ENCODE results near the gene WASL. TPM values are rescaled to one million over a fixed set of nuclear protein-coding genes. Genes with fewer than 3 reads are reported as not detected.

The WASL gene
- total RNA-seq, 4 donors from 2014 or later = 29.3 to 40.0 (median 29.7) TPM

- no peak for DNase-seq (ENCODE audit: low spot score in 2 of 2)
- Histone ChIP-seq H3K9me3 (no peaks in the 10 kb centered on the region), H3K4me3 (no peak overlapping the region), H3K27me3 (no peaks in the 10 kb centered on the region), H3K4me1 (peaks cover 2% of the 10 kb centered on the region), H3K36me3 (no peaks in the 10 kb centered on the region), H3K27ac (no peak overlapping the region)
- WGBS = 95% methylated on average over 5 of the region's 5 CpGs
- TF ChIP-seq CTCF (IDR thresholded peaks at IDR 0.05) = no peak
- no peak for TF ChIP-seq POLR2A (IDR thresholded peaks at IDR 0.05)
- TF ChIP-seq EP300 (IDR thresholded peaks at IDR 0.05) = no peak
- no peak for TF ChIP-seq POLR2AphosphoS5 (IDR thresholded peaks at IDR 0.05)
Measured at GRCh38 chr7:123735539-123735938, 13.3 kb downstream of the WASL start.

GRCh38 chr7:123734498-123734897 lies 14.3 kb downstream of the WASL start:
- WGBS = over 99% methylated on average over 3 of the region's 3 CpGs
- no peak overlapping the region for H3K27ac ChIP-seq
- H3K4me3 ChIP-seq = no peak overlapping the region
- no peaks in the 10 kb centered on the region for H3K36me3 ChIP-seq
- H3K9me3 ChIP-seq = no peaks in the 10 kb centered on the region
- TF ChIP-seq CTCF (IDR thresholded peaks at IDR 0.05) (no peak), EP300 (IDR thresholded peaks at IDR 0.05) (no peak), POLR2A (IDR thresholded peaks at IDR 0.05) (no peak), POLR2AphosphoS5 (IDR thresholded peaks at IDR 0.05) (no peak)
- H3K27me3 ChIP-seq = no peaks in the 10 kb centered on the region
- H3K4me1 ChIP-seq = no peaks in the 10 kb centered on the region
- DNase-seq (ENCODE audit: low spot score in 2 of 2) = no peak

- WGBS = 91% methylated on average over 3 of the region's 3 CpGs
Measured at GRCh38 chr7:123732413-123733091, 16.3 kb downstream of the WASL start.

GRCh38 chr7:123729218-123729578 lies 19.6 kb downstream of the WASL start:
- Histone ChIP-seq H3K36me3 (no peaks in the 10 kb centered on the region), H3K4me3 (no peak overlapping the region), H3K9me3 (no peaks in the 10 kb centered on the region), H3K27ac (no peak overlapping the region), H3K27me3 (no peaks in the 10 kb centered on the region), H3K4me1 (peaks cover under 1% of the 10 kb centered on the region)
- DNase-seq (ENCODE audit: low spot score in 2 of 2) = no peak
- WGBS = 89% methylated on average over 1 of the region's 1 CpG
- TF ChIP-seq EP300 (IDR thresholded peaks at IDR 0.05) (no peak), POLR2AphosphoS5 (IDR thresholded peaks at IDR 0.05) (no peak), CTCF (IDR thresholded peaks at IDR 0.05) (no peak), POLR2A (IDR thresholded peaks at IDR 0.05) (no peak)

More at GRCh38 chr7:123732413-123733091, 16.3 kb downstream of the WASL start:
- TF ChIP-seq CTCF (IDR thresholded peaks at IDR 0.05) = no peak
- no peak for TF ChIP-seq POLR2A (IDR thresholded peaks at IDR 0.05)
- TF ChIP-seq EP300 (IDR thresholded peaks at IDR 0.05) = no peak
- no peak for TF ChIP-seq POLR2AphosphoS5 (IDR thresholded peaks at IDR 0.05)
- H3K27ac ChIP-seq = no peak overlapping the region
- H3K9me3 ChIP-seq = no peaks in the 10 kb centered on the region
- H3K27me3 ChIP-seq = no peaks in the 10 kb centered on the region
- DNase-seq (ENCODE audit: low spot score in 2 of 2) = no peak
- H3K36me3 ChIP-seq = no peaks in the 10 kb centered on the region
- H3K4me3 ChIP-seq = no peak overlapping the region
- H3K4me1 ChIP-seq = no peaks in the 10 kb centered on the region

- Histone ChIP-seq H3K27me3 (no peaks in the 10 kb centered on the region), H3K4me3 (no peak overlapping the region), H3K4me1 (peaks cover 13% of the 10 kb centered on the region), H3K36me3 (no peaks in the 10 kb centered on the region), H3K9me3 (no peaks in the 10 kb centered on the region), H3K27ac (no peak overlapping the region)
- DNase-seq (ENCODE audit: low spot score in 2 of 2) = no peak
- no peak for TF ChIP-seq POLR2A (IDR thresholded peaks at IDR 0.05)
- WGBS = 82% methylated on average over 4 of the region's 4 CpGs
Measured at GRCh38 chr7:123727071-123727837, 21.5 kb downstream of the WASL start.
